Measurements from ENCODE around the gene UQCRHL. TPM values are rescaled to one million over a fixed set of nuclear protein-coding genes. Genes with fewer than 3 reads are reported as not detected.

UQCRHL gene
- total RNA-seq, 1 donor from 2014 or later: 1.3 TPM

GRCh38 chr1:15758953-15759661 lies 48.3 kb downstream of the UQCRHL start:
- DNase-seq (ENCODE audit: low spot score): no peak

DNA sequence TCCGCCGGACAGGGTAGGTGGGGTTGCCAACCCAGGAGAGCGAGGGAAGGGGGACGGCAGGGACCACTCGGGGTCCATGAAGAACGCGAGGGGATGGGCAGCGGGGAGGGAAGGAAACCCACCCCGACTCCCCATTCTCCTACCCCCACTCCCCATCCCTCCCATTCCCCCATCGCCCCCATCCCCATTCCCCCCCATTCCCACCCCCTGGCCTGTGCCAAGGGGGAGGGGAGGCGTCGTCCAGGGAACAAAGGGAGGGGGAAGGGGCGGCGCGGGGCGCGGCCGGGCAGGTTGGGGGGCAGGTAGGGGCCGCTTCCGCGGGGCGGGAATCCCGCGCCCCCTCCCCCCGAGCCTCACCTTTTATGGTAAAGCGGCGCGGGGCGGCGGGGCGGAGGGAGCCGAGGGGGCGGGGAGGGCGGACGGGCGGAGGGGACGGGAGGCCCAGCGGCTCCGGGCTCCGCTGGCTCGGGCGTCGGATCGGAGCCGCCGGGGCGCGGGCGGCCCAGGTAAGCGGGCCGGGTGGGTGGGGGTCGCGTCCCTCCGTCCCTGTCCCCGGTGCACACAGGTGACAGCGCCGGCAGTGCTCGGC lies 49.0 kb downstream of the UQCRHL start, which contains the start of gene FBLIM1:
Gene FBLIM1, plus strand, starts transcription at position 453 of the 589 bp plus-strand sequence. CDS start 6,189 bp downstream, outside the sequence.
- DNase-seq (ENCODE audit: low spot score): no peak

DNA sequence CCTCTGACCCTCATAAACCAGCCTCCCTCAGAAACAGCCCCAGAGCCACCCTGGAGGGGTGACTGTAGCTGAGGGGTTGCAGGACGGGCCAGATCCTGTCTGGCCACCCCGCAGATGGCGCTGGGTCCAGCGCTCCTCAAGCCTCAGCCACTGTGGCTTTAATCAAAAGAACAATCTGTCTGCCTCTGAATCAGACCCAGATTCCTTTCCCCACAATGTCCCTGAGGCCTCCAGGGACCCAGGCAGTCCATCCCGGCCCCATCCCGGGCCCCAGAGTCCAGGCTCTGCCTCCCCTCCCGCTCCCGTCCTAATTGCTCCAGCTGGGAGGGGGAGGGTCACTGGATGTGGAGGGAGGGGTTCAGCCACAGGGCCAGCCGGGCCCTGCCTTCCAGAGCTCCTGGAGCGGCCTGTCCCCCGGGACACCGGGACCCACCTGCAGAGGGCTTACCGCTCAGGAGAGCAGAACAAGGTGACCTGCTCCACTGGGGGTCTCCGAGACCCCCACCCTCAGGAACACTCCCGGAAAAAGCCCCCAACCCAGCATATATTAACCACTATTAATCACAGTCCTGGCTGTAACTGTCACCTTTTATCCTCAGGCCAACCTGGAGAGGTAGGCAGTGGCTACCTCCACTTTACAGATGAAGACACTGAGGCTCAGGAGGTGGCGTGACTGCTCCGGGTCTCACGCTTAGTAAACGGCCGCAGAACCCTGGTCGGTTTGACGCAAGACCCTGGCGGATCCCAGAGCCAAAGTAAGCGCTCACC lies 49.7 kb downstream of the UQCRHL start:
- no peak for DNase-seq (ENCODE audit: low spot score)

Other genes with a start within 250 kb of the UQCRHL start
- 0.58 TPM for gene AGMAT, start 222.6 kb downstream of the UQCRHL start, total RNA-seq
- 75.4 TPM for gene DDI2, start 190.2 kb downstream of the UQCRHL start, total RNA-seq
- 94.6 TPM for gene PLEKHM2, start 123.3 kb downstream of the UQCRHL start, total RNA-seq
- gene SLC25A34, start 71.4 kb downstream of the UQCRHL start, total RNA-seq: 2.2 TPM
- gene TMEM82, start 65.2 kb downstream of the UQCRHL start, total RNA-seq: not detected
- gene FBLIM1, start 48.9 kb downstream of the UQCRHL start, total RNA-seq: 34.5 TPM
- gene SPEN, start 40.1 kb upstream of the UQCRHL start, total RNA-seq: 92.0 TPM
- 29.9 TPM for gene ZBTB17, start 168.5 kb upstream of the UQCRHL start, total RNA-seq
- not detected for gene SRARP, start 196.6 kb upstream of the UQCRHL start, total RNA-seq
- gene HSPB7, start 210.4 kb upstream of the UQCRHL start, total RNA-seq: 342 TPM
- 0.39 TPM for gene CLCNKA, start 214.4 kb upstream of the UQCRHL start, total RNA-seq
- gene CLCNKB, start 236.1 kb upstream of the UQCRHL start, total RNA-seq: 0.35 TPM